MM.1S (cell line): ENCODE data around the gene RPGRIP1L.

ENCODE experiments used
- DNase-seq: peaks from one replicate; pipeline ENCODE4 v3.0.0-alpha.2; 2015
- H2AFZ ChIP-seq: fragments of 300-600 bp; sonication (generic); 2 replicates; pipeline ENCODE4 v1.6.0; 2016; ENCODE audit warnings: antibody characterized with exemption, low read length
- H3F3A ChIP-seq: fragments of 300-600 bp; sonication (generic); 2 replicates; pipeline ENCODE4 v1.6.1; 2016; ENCODE audit warnings: mild to moderate bottlenecking, antibody characterized with exemption, low read length, moderate library complexity, mixed read lengths; ENCODE audit not compliant: insufficient read depth
- H3K27ac ChIP-seq: fragments of 300-600 bp; sonication (generic); 2 replicates; pipeline ENCODE4 v1.5.1; 2016; ENCODE audit warnings: mild to moderate bottlenecking, low read length
- H3K27me3 ChIP-seq: fragments of 300-600 bp; sonication (generic); replicated peaks from 2 replicates; pipeline ENCODE4 v1.6.0; 2016; ENCODE audit warnings: low read length; ENCODE audit not compliant: insufficient read depth
- H3K36me3 ChIP-seq: fragments of 300-600 bp; sonication (generic); replicated peaks from 2 replicates; pipeline ENCODE4 v1.6.1; 2016; ENCODE audit warnings: mild to moderate bottlenecking, low read length, mixed read lengths; ENCODE audit not compliant: insufficient read depth
- H3K4me1 ChIP-seq: fragments of 300-600 bp; sonication (generic); 2 replicates; pipeline ENCODE4 v1.6.1; 2016; ENCODE audit warnings: low read length, mixed read lengths
- H3K4me2 ChIP-seq: fragments of 300-600 bp; sonication (generic); 2 replicates; pipeline ENCODE4 v1.6.0; 2016; ENCODE audit warnings: low read depth, low read length
- H3K4me3 ChIP-seq: fragments of 300-600 bp; sonication (generic); 2 replicates; pipeline ENCODE4 v1.5.1; 2016; ENCODE audit warnings: low read length, mixed read lengths
- H3K79me2 ChIP-seq: fragments of 300-600 bp; sonication (generic); 2 replicates; pipeline ENCODE4 v1.6.1; 2016; ENCODE audit warnings: mixed run types, low read length, mixed read lengths
- H3K9ac ChIP-seq: fragments of 300-600 bp; sonication (generic); 2 replicates; pipeline ENCODE4 v1.6.1; 2016; ENCODE audit warnings: low read length, mixed read lengths
- H3K9me2 ChIP-seq: fragments of 300-600 bp; sonication (generic); replicated peaks from 2 replicates; pipeline ENCODE4 v1.6.1; 2016; ENCODE audit warnings: mild to moderate bottlenecking, low read length, mixed read lengths; ENCODE audit not compliant: insufficient read depth
- H3K9me3 ChIP-seq: fragments of 300-600 bp; sonication (generic); replicated peaks from 2 replicates; pipeline ENCODE4 v1.6.1; 2016; ENCODE audit warnings: mild to moderate bottlenecking, low read length, mixed read lengths; ENCODE audit not compliant: insufficient read depth
- H4K20me1 ChIP-seq: fragments of 300-600 bp; sonication (generic); 2 replicates; pipeline ENCODE4 v1.6.1; 2016; ENCODE audit warnings: mild to moderate bottlenecking, low read length, moderate library complexity, mixed read lengths; ENCODE audit not compliant: insufficient read depth
- EZH2 ChIP-seq: fragments of 300-600 bp; sonication (generic); optimal IDR thresholded peaks from 2 replicates; pipeline ENCODE3; 2017; ENCODE audit warnings: low read depth, mild to moderate bottlenecking, antibody characterized with exemption, low read length, mixed read lengths
- EZH2phosphoT487 ChIP-seq: fragments of 300-600 bp; sonication (generic); IDR thresholded peaks from 2 replicates; pipeline ENCODE4 v1.6.1; 2018; ENCODE audit warnings: antibody characterized with exemption, low read length
- TF ChIP-seq, protein P1 (sequence below): fragments of 300-600 bp; sonication (generic); IDR thresholded peaks from 2 replicates; pipeline ENCODE4 v1.5.1; 2016; ENCODE audit warnings: antibody characterized with exemption, low read length, mixed read lengths

The RPGRIP1L gene

GRCh38 chr16:53600616-53601015 lies 103.0 kb downstream of the RPGRIP1L start:
- H3K27ac ChIP-seq: no peak overlapping the region
- no peak for DNase-seq
- no peaks in the 10 kb centered on the region for H3K36me3 ChIP-seq
- H3K27me3 ChIP-seq: no peaks in the 10 kb centered on the region
- no peak overlapping the region for H2AFZ ChIP-seq
- H3F3A ChIP-seq: no peaks in the 10 kb centered on the region
- H3K4me2 ChIP-seq: no peak overlapping the region
- no peaks in the 10 kb centered on the region for H3K9me3 ChIP-seq
- no peaks in the 10 kb centered on the region for H4K20me1 ChIP-seq
- H3K79me2 ChIP-seq: no peaks in the 10 kb centered on the region
- TF ChIP-seq, protein P1, sequence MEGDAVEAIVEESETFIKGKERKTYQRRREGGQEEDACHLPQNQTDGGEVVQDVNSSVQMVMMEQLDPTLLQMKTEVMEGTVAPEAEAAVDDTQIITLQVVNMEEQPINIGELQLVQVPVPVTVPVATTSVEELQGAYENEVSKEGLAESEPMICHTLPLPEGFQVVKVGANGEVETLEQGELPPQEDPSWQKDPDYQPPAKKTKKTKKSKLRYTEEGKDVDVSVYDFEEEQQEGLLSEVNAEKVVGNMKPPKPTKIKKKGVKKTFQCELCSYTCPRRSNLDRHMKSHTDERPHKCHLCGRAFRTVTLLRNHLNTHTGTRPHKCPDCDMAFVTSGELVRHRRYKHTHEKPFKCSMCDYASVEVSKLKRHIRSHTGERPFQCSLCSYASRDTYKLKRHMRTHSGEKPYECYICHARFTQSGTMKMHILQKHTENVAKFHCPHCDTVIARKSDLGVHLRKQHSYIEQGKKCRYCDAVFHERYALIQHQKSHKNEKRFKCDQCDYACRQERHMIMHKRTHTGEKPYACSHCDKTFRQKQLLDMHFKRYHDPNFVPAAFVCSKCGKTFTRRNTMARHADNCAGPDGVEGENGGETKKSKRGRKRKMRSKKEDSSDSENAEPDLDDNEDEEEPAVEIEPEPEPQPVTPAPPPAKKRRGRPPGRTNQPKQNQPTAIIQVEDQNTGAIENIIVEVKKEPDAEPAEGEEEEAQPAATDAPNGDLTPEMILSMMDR: no peak
- TF ChIP-seq EZH2 (no peak), EZH2phosphoT487 (no peak)
- H3K4me3 ChIP-seq: no peak overlapping the region
- no peaks in the 10 kb centered on the region for H3K4me1 ChIP-seq
- no peak overlapping the region for H3K9ac ChIP-seq
- no peaks in the 10 kb centered on the region for H3K9me2 ChIP-seq

DNA sequence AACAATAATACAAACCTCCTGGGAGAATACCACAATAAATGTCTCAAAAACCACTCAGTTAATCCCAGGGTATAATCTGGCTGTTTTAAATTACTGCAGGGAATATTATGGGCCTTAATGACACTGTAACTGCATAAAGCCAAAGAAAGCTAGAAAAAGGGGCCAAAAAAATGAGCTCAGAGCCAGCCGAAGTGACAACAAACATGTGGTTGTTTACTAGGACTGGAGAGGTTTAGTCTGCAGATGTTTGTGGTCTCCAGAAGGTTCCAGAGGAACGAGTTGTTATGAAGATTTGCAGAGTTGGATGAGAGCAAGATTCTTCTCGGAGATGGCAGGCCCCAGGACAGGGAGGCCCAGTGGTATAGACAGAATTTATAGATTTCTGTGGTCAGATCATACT lies 103.5 kb downstream of the RPGRIP1L start:
- H4K20me1 ChIP-seq: no peaks in the 10 kb centered on the region
- no peaks in the 10 kb centered on the region for H3K36me3 ChIP-seq
- H3K9me3 ChIP-seq: no peaks in the 10 kb centered on the region
- no peaks in the 10 kb centered on the region for H3K9me2 ChIP-seq
- no peak for DNase-seq
- TF ChIP-seq, protein P1: no peak
- TF ChIP-seq EZH2 (no peak), EZH2phosphoT487 (no peak)
- no peak overlapping the region for H3K27ac ChIP-seq
- H3K79me2 ChIP-seq: no peaks in the 10 kb centered on the region
- no peak overlapping the region for H2AFZ ChIP-seq
- no peaks in the 10 kb centered on the region for H3F3A ChIP-seq
- H3K4me2 ChIP-seq: no peak overlapping the region
- no peak overlapping the region for H3K4me3 ChIP-seq
- no peaks in the 10 kb centered on the region for H3K4me1 ChIP-seq
- no peaks in the 10 kb centered on the region for H3K27me3 ChIP-seq
- no peak overlapping the region for H3K9ac ChIP-seq

DNA sequence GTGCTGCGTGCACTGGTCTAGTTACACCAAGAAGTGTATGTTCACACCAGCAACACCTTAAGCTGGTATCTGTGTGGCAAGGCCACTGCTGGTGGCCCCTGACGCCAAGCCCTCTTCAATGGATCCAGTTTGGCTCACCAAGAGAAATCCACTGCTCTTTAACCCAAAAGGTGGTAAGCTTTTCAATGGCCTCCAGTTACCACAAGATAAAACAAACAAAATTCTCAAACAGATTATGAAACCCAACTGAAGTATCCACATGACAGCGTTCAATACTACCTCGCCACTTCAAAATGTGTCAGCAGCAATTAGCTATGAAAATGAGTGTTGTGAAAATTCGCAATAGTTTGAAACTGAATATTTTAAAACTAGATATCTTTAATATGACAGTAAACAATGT lies 104.1 kb downstream of the RPGRIP1L start:
- Histone ChIP-seq H2AFZ (no peak overlapping the region), H3K27me3 (no peaks in the 10 kb centered on the region), H3K36me3 (no peaks in the 10 kb centered on the region), H3K9ac (no peak overlapping the region), H3K9me3 (no peaks in the 10 kb centered on the region), H3F3A (no peaks in the 10 kb centered on the region), H3K27ac (no peak overlapping the region), H4K20me1 (no peaks in the 10 kb centered on the region), H3K79me2 (no peaks in the 10 kb centered on the region), H3K4me1 (no peaks in the 10 kb centered on the region), H3K4me3 (no peak overlapping the region), H3K9me2 (no peaks in the 10 kb centered on the region), H3K4me2 (no peak overlapping the region)
- DNase-seq: no peak
- TF ChIP-seq, protein P1: no peak
